ENCODE measurements around the gene TUBGCP3. TPM values are rescaled to one million over a fixed set of nuclear protein-coding genes. Genes with fewer than 3 reads are reported as not detected.

TUBGCP3 gene
- total RNA-seq, 3 donors from 2014 or later = 32.0 to 34.5 (median 32.1) TPM

DNA sequence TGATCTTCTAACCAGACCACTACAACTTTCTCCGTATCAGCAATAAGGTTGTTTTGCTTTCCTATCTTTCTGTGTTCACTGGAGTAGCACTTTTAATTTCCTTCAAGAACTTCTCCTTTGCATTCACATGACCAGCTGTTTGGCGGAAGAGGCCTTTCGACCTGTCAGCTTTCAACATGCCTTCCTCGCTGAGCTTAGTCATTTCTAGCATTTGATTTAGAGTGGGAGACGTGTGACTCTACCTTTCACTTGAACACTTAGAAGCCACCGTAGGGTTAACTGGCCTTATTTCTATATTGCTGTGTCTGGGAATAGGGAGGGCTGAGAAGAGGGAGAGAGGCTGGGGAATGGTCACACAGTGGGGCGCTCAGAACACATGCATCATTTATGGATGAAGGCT is 104.7 kb downstream of the TUBGCP3 start:
- no peak overlapping the region for H3K27ac ChIP-seq
- intact Hi-C loops (cut with DNase I; ENCODE audit: low total_unique reads) = no loop called here
- no peaks in the 10 kb centered on the region for H3K36me3 ChIP-seq
- H3K4me1 ChIP-seq = no peaks in the 10 kb centered on the region
- TF ChIP-seq POLR2A (IDR thresholded peaks at IDR 0.05) (no peak), POLR2AphosphoS5 (IDR thresholded peaks at IDR 0.05) (no peak)
- TF ChIP-seq, protein P1, sequence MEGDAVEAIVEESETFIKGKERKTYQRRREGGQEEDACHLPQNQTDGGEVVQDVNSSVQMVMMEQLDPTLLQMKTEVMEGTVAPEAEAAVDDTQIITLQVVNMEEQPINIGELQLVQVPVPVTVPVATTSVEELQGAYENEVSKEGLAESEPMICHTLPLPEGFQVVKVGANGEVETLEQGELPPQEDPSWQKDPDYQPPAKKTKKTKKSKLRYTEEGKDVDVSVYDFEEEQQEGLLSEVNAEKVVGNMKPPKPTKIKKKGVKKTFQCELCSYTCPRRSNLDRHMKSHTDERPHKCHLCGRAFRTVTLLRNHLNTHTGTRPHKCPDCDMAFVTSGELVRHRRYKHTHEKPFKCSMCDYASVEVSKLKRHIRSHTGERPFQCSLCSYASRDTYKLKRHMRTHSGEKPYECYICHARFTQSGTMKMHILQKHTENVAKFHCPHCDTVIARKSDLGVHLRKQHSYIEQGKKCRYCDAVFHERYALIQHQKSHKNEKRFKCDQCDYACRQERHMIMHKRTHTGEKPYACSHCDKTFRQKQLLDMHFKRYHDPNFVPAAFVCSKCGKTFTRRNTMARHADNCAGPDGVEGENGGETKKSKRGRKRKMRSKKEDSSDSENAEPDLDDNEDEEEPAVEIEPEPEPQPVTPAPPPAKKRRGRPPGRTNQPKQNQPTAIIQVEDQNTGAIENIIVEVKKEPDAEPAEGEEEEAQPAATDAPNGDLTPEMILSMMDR (IDR thresholded peaks at IDR 0.05) = no peak
- H3K27me3 ChIP-seq = no peaks in the 10 kb centered on the region
- H3K4me3 ChIP-seq = no peak overlapping the region
- no peak for DNase-seq (ENCODE audit: low spot score in 2 of 2)
- peaks cover 3 to 22% of the 10 kb centered on the region in 2 donors for H3K9me3 ChIP-seq

DNA sequence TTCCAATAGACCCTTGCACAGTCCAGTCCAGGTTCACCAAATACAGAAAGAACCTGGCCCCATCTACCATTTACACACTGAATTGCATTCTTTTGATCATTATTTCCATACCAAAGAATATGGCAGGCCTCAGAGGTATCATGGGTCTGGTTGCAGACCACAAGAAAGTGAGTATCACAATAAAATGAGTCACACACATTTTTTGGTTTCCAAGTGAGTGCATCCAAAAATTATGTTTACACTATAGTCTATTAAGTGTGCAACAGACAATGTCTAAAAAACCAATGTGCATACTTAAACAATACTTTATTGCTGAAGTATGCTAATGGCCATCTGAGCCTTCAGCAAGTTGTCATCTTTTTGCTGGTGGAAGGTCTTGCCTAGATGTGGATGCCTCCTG is 106.5 kb downstream of the TUBGCP3 start:
- TF ChIP-seq POLR2A (IDR thresholded peaks at IDR 0.05) (no peak), POLR2AphosphoS5 (IDR thresholded peaks at IDR 0.05) (no peak)
- TF ChIP-seq, protein P1 (IDR thresholded peaks at IDR 0.05) = no peak
- Histone ChIP-seq H3K4me1 (no peaks in the 10 kb centered on the region), H3K27me3 (no peaks in the 10 kb centered on the region), H3K4me3 (no peak overlapping the region), H3K9me3 (peaks cover 3 to 22% of the 10 kb centered on the region in 2 donors), H3K27ac (no peak overlapping the region), H3K36me3 (no peaks in the 10 kb centered on the region)
- no peak for DNase-seq (ENCODE audit: low spot score in 2 of 2)
- intact Hi-C loops (cut with DNase I; ENCODE audit: low total_unique reads) = no loop called here

DNA sequence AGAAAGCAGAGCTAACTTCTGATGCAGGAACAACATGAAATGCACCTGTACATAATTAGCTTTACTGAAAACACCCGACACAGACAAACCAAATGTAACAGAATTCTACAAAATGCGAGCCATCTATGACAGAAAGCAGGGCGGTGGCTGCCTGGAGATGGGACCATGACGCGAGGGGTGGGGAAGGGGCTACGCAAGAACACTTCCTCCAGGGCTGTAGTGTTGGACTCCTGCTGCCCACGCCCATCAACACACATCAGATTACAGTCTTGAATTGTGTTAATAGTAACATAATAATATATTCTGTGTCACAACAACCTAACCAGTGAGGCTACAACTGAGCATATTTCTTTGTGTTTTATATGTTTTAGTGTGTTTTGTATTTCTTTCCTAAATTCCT is 108.6 kb downstream of the TUBGCP3 start:
- Histone ChIP-seq H3K36me3 (no peaks in the 10 kb centered on the region), H3K9me3 (peaks cover 3 to 22% of the 10 kb centered on the region in 2 donors), H3K27ac (no peak overlapping the region), H3K4me3 (no peak overlapping the region), H3K27me3 (no peaks in the 10 kb centered on the region), H3K4me1 (no peaks in the 10 kb centered on the region)
- DNase-seq (ENCODE audit: low spot score in 2 of 2) = no peak
- TF ChIP-seq, protein P1 (IDR thresholded peaks at IDR 0.05) = no peak
- TF ChIP-seq POLR2A (IDR thresholded peaks at IDR 0.05) (no peak), POLR2AphosphoS5 (IDR thresholded peaks at IDR 0.05) (no peak)
- intact Hi-C loops (cut with DNase I; ENCODE audit: low total_unique reads) = no loop called here

DNA sequence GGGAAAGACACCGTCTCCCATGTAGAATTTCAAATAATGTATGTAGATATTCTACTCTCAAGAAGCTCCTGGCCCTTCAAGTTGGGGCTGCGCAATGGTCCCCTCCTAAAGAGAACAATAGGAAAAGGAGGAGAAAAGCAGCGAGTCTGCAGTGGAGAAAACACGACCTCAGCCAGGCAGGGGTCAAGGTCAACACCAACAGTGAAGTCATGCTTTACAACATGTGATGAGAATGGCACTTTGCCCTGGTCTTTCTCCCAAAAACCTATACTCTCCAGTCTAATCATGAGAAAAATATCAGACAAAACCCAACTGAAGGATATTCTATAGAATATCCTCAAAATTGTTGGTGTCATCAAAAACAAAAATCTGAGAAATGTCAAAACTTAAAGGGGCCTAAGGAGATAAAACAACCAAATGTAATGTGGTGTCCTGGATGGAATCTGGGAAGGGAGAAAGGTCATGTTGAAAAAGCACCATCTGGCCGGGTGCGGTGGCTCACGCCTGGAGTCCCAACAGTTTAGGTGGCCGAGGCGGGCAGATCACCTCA is 110.8 kb downstream of the TUBGCP3 start:
- Histone ChIP-seq H3K4me3 (no peak overlapping the region), H3K27ac (no peak overlapping the region), H3K4me1 (no peaks in the 10 kb centered on the region), H3K36me3 (no peaks in the 10 kb centered on the region), H3K9me3 (peaks cover 3 to 22% of the 10 kb centered on the region in 2 donors), H3K27me3 (no peaks in the 10 kb centered on the region)
- intact Hi-C loops (cut with DNase I; ENCODE audit: low total_unique reads) = no loop called here
- TF ChIP-seq, protein P1 (IDR thresholded peaks at IDR 0.05) = no peak
- TF ChIP-seq POLR2AphosphoS5 (IDR thresholded peaks at IDR 0.05) (no peak), POLR2A (IDR thresholded peaks at IDR 0.05) (no peak)
- DNase-seq (ENCODE audit: low spot score in 2 of 2) = no peak

DNA sequence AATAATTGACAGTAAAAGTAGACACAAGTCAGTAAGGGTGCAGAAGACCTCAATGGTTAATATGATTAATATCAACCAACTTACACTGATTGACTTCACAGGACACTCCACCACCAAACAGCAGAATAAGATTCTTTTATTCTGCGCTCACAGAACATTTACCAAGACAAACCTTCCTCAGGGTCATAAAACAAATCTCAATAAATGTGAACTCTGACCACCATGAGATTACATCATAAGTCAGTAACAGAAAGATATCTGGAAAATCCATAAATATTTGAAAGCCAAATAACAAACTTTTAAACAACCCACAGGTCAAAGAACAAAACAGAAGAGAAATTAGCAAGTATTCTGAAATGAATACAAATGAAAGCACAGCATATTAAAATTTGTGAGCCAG is 112.1 kb downstream of the TUBGCP3 start:
- DNase-seq (ENCODE audit: low spot score in 2 of 2) = no peak
- Histone ChIP-seq H3K4me3 (no peak overlapping the region), H3K9me3 (peaks cover 3 to 10% of the 10 kb centered on the region in 2 donors), H3K27ac (no peak overlapping the region), H3K4me1 (no peaks in the 10 kb centered on the region), H3K27me3 (no peaks in the 10 kb centered on the region), H3K36me3 (no peaks in the 10 kb centered on the region)
- TF ChIP-seq POLR2A (IDR thresholded peaks at IDR 0.05) (no peak), POLR2AphosphoS5 (IDR thresholded peaks at IDR 0.05) (no peak)
- TF ChIP-seq, protein P1 (IDR thresholded peaks at IDR 0.05) = no peak
- intact Hi-C loops (cut with DNase I; ENCODE audit: low total_unique reads) = no loop called here
